ENCODE results near the gene TEP1. TPM values are rescaled to one million over a fixed set of nuclear protein-coding genes. Genes with fewer than 3 reads are reported as not detected.

TEP1 gene
- total RNA-seq, 1 experiment from 2014 or later, result 15.8 TPM

DNA sequence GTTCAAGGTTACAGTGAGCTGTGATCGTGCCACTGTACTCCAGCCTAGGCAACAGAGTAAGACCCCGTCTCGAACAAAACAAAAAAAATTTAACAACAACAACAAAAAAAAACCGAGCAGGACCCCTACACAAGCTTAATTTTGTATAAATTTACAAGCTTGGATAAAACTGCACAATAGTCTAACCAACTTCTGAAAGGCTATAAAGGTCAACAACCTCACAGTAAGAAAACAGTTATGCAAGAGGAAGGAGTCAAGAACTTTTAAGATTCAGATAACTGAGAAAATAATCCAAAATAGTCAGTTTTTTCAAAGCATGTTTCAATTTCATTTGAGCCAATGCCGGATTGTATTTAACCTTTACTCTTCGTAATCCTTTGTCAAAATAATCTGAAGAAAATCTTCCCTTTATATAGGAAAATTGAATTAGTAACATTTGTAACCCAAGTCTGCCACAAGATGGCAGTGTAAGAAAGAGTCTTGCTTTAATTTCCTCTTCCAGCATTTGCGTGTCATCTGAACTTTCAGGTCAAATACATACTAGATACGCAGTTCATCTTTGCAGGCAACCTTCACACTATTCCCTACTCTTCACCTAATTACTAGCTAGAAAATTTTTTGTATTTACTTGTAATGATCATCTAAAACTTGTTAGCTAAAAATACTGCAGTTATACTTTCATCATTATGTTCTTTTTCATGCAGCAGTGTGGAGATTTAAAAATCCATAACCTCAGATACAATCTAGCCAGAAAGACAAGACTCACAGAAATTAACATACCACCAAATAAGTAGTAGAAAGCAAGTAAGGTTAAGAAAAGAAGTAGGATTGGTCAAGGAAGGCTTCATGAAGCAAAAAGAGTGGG is 86.1 kb downstream of the TEP1 start:
- Histone ChIP-seq H2BK15ac (ENCODE audit: low read depth, low read length) (no peak overlapping the region), H3K23me2 (ENCODE audit: insufficient read length, low read depth, low read length, poor library complexity, severe bottlenecking) (peaks cover under 1% of the 10 kb centered on the region), H3K27me3 (ENCODE audit: insufficient read depth, low read length) (no peaks in the 10 kb centered on the region), H4K20me1 (ENCODE audit: control insufficient read depth, insufficient read depth, insufficient read length) (no peaks in the 10 kb centered on the region), H2BK5ac (ENCODE audit: insufficient read length, low read length) (no peak overlapping the region), H3K23ac (ENCODE audit: insufficient read length, low read depth, low read length) (no peak overlapping the region), H3K4me1 (ENCODE audit: insufficient read depth, low read length) (peaks cover 6% of the 10 kb centered on the region), H3K79me2 (ENCODE audit: insufficient read depth, low read length) (peaks cover 33% of the 10 kb centered on the region), H3K4ac (ENCODE audit: low read depth, low read length) (no peak overlapping the region), H3K4me2 (ENCODE audit: insufficient read depth, insufficient read length, low read length) (no peak overlapping the region), H2BK12ac (ENCODE audit: insufficient read length, low read depth, low read length) (no peak overlapping the region), H2BK120ac (ENCODE audit: low read depth, low read length, poor library complexity, severe bottlenecking) (no peak overlapping the region), H4K91ac (ENCODE audit: insufficient read length, low read depth, low read length) (no peak overlapping the region), H3K27ac (ENCODE audit: insufficient read length, low read depth, low read length) (no peak overlapping the region), H3K79me1 (ENCODE audit: insufficient read depth, low read depth, low read length, poor library complexity, severe bottlenecking) (peaks cover 3% of the 10 kb centered on the region), H2BK20ac (ENCODE audit: low read depth, low read length, poor library complexity, severe bottlenecking) (no peak overlapping the region), H2AK5ac (ENCODE audit: insufficient read length, low read length) (no peak overlapping the region), H3K18ac (ENCODE audit: insufficient read length, low read depth, low read length) (no peak overlapping the region), H3T11ph (ENCODE audit: low read length) (no peak overlapping the region), H4K5ac (ENCODE audit: insufficient read length, low read depth, low read length) (no peak overlapping the region), H3K9ac (ENCODE audit: extremely low read depth, insufficient read length, low read length) (no peak overlapping the region), H3K56ac (ENCODE audit: insufficient read length, low read depth, low read length) (no peak overlapping the region), H3K14ac (ENCODE audit: insufficient read depth, low read length) (no peak overlapping the region), H3K9me3 (ENCODE audit: control insufficient read depth, low read depth, low read length) (no peaks in the 10 kb centered on the region), H4K8ac (replicated peaks; ENCODE audit: insufficient read length, low read depth, low read length) (no peak overlapping the region), H2AFZ (ENCODE audit: low read length) (no peak overlapping the region)
- WGBS (ENCODE audit: extremely low coverage, insufficient read length, low lambda C conversion rate), result no CpG with 5 or more reads among the region's 8 CpGs
- peak overlapping the region in 2 of 3 experiments; percentile 2 to 10; a peak in 2 of 7 replicates for H3K27ac Mint-ChIP-seq
- peaks cover 42 to 81% (median 77%) of the 10 kb centered on the region in 3 experiments for H3K36me3 Mint-ChIP-seq (ENCODE audit: insufficient read depth in 1 of 3, low read depth in 3 of 3)
- H3K27me3 Mint-ChIP-seq (ENCODE audit: low read depth), result no peaks in the 10 kb centered on the region
- H3K4me3 Mint-ChIP-seq, result no peak overlapping the region
- H3K9me3 Mint-ChIP-seq, result no peaks in the 10 kb centered on the region; a peak in 1 of 5 replicates
- TF ChIP-seq, protein P1, sequence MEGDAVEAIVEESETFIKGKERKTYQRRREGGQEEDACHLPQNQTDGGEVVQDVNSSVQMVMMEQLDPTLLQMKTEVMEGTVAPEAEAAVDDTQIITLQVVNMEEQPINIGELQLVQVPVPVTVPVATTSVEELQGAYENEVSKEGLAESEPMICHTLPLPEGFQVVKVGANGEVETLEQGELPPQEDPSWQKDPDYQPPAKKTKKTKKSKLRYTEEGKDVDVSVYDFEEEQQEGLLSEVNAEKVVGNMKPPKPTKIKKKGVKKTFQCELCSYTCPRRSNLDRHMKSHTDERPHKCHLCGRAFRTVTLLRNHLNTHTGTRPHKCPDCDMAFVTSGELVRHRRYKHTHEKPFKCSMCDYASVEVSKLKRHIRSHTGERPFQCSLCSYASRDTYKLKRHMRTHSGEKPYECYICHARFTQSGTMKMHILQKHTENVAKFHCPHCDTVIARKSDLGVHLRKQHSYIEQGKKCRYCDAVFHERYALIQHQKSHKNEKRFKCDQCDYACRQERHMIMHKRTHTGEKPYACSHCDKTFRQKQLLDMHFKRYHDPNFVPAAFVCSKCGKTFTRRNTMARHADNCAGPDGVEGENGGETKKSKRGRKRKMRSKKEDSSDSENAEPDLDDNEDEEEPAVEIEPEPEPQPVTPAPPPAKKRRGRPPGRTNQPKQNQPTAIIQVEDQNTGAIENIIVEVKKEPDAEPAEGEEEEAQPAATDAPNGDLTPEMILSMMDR (conservative IDR thresholded peaks at IDR 0.05), result peak; percentile 76
- DNase-seq, result no peak
- H3K4me1 Mint-ChIP-seq, result peaks cover 33% of the 10 kb centered on the region in 2 experiments
